GM21381 (cell line): ENCODE measurements around the gene ST7.

Experiments
- ATAC-seq: cut with Tn5 transposase; IDR thresholded peaks from one replicate; pipeline ENCODE4 v1.9.1; 2021; ENCODE audit warnings: mild to moderate bottlenecking, moderate library complexity; ENCODE audit not compliant: unreplicated experiment

The ST7 gene

DNA sequence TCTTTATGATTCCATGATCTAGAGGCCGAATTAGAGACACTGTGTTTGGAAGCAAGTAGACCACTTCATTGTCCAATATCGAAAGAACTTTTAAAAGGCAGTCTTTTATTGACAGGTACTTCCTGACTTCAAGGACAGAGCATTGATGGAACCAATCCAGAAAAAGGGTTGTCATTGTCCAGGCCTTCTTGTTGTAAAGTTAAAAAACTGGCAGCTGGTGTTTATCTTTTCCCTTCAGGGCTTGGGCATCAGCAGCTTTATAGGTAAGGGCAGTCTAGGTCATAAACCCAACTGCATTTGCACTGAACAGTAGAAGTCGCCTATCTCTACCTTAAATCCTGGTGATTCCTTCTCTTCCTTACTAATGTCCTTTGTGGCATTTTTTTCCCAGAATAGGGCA lies 95.6 kb downstream of the ST7 start:
- ATAC-seq: no peak

DNA sequence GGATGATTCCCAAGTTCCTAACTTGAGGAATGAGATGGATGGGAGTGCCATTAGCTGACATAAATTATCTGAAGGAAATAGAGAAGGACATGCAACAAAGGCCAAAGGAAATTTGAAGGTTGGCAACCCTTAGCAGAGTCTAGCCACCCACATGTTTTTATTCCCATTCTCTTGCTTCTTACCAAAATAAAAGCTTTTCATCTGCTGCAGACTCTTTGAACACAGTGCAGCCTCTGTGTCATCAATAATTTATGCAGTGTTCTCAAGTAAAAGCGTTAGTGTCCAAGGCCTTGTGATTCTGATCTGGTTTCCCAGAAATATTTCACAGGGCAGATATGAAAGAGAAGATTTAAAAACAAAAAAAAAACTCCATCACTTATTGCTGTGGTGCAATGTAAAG lies 98.5 kb downstream of the ST7 start:
- no peak for ATAC-seq

DNA sequence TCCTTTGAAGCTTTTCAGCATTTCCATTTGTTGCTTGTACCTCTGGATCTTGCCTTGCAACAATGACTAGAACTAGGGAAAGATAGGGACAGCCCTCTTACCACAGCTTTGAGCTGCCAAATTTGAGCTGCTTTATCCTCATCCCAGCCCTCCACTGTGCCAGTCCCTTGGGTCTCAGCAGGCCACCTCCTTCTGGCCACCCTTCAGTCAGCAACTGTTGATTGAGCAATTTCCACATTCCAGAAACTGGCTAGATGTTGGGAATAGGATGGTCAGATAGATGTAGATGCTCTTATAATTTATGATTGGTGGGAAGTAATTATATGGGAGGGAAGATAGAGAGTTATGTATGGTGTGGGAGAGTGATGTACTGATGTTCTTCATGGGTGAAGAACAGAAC lies 100.1 kb downstream of the ST7 start:
- no peak for ATAC-seq

DNA sequence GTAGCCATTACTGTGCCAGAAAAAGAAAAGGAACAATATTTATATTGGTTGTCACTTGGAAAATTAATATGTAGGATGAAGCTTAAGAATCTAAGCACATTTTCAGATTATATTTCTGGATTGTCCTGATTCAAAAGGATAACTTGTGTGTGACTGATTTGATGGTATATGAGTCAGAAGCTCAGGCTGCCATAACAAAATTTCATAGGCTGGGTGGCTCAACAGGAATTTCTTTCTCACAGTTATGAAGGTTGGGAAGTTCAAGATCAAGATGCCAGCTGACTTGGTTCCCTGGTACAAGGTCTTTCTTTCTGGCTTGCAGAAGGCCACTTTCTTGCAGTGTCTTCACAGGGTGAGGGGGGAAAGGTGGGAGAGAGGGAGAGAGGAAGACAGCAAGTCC lies 108.5 kb downstream of the ST7 start:
- ATAC-seq: no peak

DNA sequence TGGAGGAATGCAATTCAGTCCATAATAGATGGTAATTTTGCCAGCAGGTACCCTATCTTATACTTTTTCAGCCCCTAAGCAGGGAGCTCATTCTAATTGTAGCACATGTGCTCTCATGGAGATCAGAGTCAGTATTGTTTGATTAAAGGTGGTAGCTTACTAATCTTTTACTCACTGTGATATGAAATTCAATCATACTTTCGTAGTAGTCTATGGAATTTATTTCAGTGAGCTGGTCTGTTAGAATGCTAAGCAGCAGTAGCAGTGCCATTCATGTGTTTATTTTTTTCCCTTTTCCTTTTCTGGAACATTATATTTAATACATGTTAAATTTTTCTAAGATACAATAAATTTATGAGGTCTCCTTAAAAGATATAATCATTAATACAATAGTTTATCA lies 109.0 kb downstream of the ST7 start:
- no peak for ATAC-seq

DNA sequence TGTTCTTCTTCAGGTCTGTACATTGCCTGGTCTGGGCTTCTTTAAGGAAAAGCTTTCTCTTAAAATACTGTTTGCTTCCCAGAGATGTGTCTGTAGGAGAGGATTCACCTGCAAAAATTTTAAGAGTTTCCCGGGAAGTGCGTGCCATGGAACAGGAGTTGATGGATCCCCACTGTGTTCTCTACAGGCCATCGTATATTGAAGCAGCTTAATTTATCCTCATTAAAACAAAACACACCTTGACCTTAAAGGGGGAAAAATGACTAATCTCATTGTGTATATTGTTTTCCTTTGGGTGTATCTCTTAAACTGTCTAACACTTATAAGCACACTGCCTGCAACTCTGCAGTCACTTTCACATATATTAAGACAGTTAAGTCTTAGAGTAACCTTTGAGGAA lies 111.4 kb downstream of the ST7 start:
- no peak for ATAC-seq

DNA sequence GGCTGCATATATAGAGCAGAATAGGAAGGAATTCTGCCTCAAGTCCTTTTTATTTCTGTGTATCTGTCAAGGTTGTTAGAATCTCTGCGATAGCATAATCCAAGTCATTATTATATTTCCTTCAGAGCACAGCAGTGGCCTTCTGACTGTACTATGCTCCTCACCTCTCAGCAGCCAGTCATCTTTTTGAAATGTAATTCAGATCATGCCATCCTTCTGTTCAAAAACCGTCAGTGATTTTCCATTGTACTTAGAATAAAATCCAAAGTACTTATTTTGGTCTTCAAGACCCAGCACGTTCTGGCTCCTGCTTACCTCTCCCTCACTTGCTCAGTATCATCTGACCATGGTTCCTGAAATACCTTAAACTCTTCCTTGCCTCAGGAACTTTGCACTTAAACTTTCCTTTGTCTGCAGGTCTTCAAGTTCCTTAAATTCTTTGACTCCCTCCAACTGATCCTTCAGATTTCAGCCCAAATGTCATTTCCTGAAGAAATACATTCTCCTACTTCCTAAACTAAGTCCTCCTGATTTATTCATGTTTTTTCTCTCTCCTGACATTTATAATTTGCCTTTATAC lies 112.4 kb downstream of the ST7 start:
- ATAC-seq: no peak

DNA sequence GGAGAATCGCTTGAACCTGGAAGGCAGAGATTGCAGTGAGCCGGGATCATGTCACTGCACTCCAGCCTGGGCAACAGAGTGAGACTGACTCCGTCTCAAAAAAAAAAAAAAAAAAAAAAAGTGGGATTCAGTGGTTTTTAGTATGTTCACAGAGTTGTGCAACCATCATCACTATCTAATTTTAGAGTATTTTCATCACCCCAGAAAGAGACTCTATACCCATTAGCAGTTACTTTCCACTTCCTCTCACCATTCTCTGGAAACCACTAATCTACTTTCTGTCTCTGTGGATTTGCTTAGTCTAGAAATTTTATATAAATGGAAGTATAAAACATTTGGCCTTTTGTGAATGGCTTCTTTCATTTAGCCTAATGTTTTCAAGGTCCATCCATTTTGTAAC lies 113.4 kb downstream of the ST7 start:
- no peak for ATAC-seq

DNA sequence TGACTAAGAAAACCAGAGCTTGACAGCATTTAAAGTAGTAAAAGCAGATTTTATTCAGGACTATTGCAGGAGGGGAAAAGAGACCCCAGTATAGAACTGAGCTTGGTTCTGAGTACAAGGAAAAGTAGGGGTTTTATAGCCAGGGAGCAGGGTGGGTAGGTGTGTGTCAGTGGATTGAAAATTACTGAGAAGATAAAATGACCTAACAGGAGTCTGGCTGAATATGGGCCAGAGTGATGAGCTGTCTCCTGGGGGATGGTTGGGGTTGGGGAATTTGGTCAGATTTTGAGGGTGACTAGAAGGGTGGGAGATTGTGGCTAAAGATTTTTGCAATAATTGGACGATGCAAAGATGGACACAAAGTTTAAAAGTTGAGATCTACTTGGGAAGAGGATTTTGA lies 114.0 kb downstream of the ST7 start:
- ATAC-seq: no peak

DNA sequence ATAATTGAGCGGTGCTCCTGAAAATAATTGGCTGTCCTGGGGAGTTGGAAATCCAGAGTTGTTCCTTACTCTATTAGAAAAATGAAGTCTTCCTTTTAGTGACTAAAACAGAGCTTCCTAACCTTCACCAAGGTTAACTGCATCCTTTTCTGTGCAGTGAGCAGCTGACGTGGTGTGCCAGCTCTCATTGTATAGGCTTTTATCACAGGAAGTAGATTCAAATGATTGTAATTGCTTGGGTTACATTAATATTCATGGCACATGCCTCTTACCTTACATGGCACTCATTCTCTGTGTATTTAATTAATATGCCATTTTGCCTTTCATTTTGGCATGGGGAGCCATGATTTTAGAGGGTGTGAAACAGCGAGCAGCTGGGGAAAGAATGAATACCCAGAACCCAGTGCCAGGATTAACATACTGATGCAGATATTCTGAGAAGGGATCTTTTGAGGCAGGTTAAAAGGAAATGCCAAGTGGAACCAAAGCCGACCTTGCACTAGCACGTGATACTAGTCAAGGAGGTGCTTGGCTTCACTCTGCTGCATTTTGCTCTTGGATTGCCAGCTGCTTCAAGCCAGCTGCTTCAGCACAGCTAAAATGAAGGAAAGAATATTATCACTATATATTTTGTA lies 115.3 kb downstream of the ST7 start:
- no peak for ATAC-seq

DNA sequence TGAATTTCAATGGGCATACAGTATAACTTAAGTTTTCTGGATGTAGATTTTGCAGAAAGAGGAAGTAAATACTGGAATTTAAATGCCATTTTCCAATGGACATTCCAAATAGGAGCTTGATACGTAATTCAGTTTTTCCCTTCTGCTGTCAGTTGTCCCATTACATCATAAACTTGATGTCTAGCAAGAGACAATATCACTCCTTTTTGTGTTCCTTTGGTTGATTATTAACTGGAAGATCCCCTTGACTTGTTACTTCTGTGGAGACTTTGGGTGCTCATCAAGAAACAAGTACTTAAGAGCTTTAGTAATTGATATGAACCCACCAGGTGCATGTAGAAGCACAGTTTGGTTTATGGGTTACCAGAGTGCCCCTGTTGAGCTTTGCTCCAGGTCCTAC lies 116.1 kb downstream of the ST7 start:
- peak; percentile 45 for ATAC-seq

DNA sequence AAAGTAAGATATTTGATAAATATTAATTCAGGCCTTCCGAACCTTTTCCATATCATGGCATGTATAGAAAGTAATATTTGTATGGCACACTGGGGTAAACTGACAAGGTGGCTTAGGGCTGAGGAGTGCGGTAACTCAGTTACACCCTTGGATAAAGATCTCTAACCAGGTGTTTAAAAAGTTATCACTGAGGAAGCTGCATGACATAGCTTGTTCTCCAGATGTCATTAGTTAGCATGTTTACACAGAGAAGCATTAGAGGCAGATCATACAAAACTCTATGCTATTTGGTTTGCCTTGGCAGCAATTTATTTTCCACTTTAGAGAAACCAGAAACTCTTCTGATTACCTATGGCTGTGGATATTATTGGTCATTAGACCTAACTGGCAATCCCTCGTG lies 118.2 kb downstream of the ST7 start:
- ATAC-seq: no peak

DNA sequence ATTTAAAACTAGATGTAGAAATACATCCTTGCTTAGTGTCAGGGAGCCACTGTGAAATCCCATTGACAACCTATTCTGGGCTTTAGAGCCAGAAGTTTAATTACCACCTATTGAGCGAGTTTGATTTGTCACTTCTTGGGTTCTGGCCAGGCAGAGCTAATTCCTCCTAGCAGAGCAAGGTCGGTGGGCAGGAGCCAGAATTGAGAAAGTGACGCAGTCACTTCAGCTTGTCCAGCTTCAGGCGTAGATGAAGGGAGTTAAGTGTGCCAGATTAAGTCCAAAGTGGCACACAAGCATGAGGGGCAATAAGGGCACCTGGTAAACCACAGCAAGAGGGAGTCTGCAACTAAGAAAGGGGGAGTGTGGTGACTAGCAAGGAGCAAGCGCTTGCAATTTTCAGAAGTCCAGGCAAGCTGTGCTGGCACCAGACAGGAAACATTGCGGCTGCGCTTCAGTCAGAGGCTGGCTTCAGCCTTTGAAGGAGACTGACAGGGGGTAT lies 119.4 kb downstream of the ST7 start:
- ATAC-seq: no peak

DNA sequence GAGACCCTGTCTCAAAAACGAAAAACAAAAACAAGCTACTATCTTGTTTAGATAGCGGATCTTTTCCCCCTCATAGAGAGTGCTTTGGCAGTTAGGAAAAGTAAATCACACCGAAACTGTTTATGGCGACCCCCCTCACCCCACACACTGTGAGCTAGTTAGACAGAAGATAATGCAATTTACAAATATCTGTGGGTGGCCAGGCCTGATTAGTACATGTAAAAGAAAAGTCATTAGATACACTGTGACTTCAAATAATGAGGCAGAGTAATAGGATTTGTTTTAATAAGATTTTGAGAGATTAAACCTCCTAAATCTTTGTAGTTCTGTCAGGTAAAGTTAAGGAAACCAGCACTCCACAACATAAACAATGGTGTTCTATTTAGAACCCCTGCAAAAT lies 121.1 kb downstream of the ST7 start:
- ATAC-seq: no peak

DNA sequence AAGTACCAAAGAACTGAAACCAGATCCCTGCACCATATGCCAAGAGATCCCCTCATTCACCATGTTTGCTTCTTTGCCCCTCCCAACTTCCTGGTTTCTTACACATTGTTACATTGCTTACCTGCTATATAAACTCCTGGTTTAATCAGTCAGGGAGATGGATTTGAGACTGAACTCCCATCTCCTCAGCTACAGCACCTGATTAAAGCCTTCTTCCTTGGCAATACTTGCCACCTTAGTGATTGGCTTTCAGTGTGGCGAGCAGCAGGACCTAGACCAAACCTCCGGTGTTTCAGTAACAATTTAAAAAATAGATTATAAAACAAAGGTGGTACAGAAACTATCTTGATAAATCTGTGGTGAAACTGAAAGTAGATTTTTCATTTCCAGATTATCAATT lies 122.6 kb downstream of the ST7 start:
- no peak for ATAC-seq

DNA sequence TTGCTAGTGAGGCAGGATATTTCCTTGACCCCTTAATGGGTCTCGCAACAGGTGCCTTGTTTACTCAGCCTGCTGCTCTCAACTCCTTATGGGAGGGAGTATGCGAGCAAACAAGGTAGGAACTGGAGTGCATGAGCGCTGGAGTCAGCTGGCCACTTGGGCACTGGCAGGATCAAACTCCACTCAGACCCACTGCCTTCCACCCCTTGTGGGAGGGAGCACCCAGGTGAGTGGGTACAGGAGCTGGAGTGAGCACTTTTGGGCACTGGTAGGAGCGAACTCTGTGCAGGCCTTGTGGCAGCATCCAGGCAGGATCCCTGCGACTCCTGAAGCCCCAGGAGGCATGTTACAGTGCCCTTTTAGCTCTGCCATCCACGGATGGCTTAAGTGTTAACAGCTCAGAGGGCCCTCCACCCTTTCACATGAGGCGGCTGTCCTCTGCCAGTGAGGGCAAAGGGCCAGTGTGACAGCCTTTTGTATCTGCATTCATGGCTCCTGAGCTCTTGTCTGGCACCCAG lies 123.2 kb downstream of the ST7 start:
- no peak for ATAC-seq

DNA sequence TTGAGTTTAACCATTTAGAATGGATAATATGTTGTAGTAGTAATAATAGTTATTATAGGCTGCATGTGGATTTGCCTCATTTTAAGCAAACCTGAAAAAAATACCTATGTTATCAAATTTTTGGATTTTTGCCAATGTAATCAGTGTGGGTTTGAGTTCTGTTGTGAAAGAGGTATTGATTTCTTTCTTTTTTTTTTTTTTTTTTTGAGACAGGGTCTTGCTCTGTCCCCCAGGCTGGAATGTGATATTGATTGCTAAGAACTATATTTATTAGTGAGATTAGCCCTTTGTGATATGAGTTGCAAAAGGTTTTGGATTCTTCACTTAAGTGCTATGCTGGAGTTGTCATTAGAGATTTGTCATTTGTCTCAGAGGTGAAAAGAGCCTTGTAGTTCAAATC lies 124.4 kb downstream of the ST7 start:
- no peak for ATAC-seq

DNA sequence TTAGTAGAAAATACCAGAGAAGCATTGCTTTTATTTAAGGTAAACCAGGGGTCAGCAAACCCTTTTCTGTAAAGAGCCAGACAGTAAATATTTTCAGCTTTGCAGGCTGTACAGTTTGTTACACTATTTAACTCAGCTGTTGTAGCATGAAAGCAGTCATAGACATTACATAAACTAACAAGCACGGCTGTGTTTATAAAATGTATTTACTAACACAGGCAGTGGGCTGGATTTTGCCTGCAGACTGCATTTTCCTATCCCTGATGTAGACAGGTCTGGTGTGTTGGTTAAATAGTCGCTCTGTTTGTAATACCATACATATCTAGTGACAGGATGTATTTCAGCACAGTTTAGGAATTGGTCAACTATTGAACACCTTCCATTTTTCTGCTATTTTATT lies 129.3 kb downstream of the ST7 start:
- no peak for ATAC-seq

DNA sequence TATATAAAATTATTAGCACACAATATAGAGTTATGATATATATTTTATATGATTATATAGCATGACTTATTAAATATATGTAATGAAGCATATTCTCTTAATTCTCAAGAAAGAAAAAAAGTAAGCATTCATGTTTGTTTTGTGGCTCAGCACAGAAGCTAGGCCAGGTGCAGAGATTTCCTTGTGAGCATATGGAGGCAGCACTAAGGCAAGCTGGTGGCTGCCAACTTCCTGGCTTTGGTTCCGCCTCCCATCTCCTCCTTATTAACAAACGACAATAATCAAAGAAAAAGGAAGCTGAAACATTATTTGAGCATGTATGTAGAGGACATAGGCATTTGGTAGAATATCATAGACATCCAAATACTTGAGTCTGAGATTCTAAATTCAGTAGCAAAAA lies 130.3 kb downstream of the ST7 start:
- ATAC-seq: no peak

DNA sequence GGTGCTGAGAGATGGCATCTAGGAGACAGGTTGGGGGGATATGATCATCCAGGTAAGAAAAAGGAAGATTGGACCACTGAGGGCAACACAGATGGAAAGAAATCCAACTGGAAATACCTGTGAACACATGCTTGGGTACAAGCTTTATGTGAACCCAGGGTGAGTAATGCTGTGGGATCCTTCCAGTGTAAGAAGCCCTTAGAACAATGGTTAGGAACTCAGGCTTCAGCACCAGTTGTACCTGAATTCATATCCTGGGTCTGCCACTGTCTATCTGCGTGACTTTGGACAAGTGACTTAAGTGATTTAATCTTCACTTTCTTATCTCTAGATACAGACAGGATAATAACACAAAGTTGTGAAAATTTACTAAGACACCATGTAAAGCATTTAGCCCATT lies 131.0 kb downstream of the ST7 start:
- ATAC-seq: no peak

DNA sequence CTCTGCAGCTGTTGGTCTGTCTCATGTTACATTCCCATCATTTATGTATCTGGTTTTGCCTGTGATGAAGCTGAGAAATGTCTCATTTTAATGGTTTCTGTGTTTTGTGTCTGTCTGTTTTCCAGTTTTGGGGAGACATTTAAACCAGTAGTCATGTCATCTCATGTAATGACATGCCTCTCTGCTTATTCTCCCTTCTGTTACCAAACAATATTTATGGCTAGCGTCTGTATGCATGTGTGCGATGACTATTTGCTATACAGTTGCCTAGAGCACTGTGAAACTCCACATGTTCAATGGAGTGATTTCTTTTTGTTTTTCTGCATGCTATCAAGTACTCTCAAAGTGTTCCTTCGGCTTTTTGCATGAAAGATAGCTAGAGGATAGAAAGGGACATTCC lies 132.0 kb downstream of the ST7 start:
- no peak for ATAC-seq

DNA sequence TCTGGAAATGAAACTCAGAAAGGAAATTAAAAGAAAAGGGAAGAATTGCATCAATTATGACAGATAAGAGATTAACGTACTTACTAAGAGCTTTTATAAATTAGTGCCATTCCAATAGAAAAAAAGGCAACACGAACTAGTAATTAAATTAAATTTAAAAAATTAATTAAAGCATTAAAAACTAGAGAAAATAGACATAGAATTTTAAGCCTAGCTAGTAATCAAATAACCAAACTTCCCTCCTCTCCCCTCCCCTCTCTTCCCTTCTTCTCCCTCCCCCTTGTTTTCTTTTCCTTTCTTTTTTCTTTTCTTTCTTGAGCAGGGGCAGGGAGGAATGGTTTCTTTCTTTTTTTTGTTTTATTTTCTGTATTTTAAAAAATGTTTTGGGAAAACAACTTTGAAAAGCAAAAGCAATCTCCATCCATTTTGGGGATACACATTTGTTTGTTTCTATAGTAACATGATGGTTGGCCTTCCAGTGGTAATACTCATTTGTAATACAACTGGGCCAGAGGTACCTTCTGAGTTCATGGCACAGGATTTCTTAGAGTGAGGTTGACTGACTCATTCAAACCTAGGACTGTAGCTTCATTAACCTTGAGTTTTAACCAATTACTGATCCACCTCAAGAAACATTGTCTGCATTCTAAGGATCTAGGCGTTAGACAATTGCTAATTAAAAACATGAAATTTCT lies 132.6 kb downstream of the ST7 start:
- ATAC-seq: no peak
